ENCODE data around the gene LYG2. TPM values are rescaled to one million over a fixed set of nuclear protein-coding genes. Genes with fewer than 3 reads are reported as not detected.
"Not testable (repeated sequence)": the region's sequence is repeated elsewhere in the genome, so short reads cannot be mapped to it uniquely, and the experiment has no call there.

LYG2 gene
- polyA plus RNA-seq, 1 donor (not counting 4 experiments of a cell fraction or from before 2014, with no cell fraction given) = 0.14 TPM

- Histone ChIP-seq H3K79me2 (ENCODE audit: control insufficient read depth, insufficient read depth, low read length) (no peaks in the 10 kb centered on the region), H3K27me3 (ENCODE audit: control insufficient read depth, extremely low read depth, insufficient read depth, low read length) (no peaks in the 10 kb centered on the region), H3K4me3 (ENCODE audit: control insufficient read depth in 2 of 3, extremely low read depth in 1 of 3, insufficient read depth in 2 of 3, low read depth in 1 of 3, low read length in 3 of 3) (no peak overlapping the region), H3K9me3 (ENCODE audit: control insufficient read depth, low read depth, low read length) (no peaks in the 10 kb centered on the region), H2AFZ (ENCODE audit: control insufficient read depth, low read length) (no peak overlapping the region), H3K27ac (ENCODE audit: control insufficient read depth, insufficient read depth, low read length) (no peak overlapping the region), H3K9ac (ENCODE audit: control insufficient read depth, extremely low read depth, insufficient read depth, low read length) (no peak overlapping the region), H3K4me2 (ENCODE audit: control insufficient read depth, extremely low read depth, insufficient read depth, low read depth, low read length) (no peak overlapping the region), H3K36me3 (ENCODE audit: control insufficient read depth in 2 of 2, extremely low read depth in 1 of 2, insufficient read depth in 2 of 2, low read length in 2 of 2) (peaks cover 5% of the 10 kb centered on the region in 2 experiments), H3K9me1 (ENCODE audit: control insufficient read depth, extremely low read depth, insufficient read depth, low read length) (no peaks in the 10 kb centered on the region), H4K20me1 (ENCODE audit: control insufficient read depth, extremely low read depth, insufficient read depth, low read length) (no peaks in the 10 kb centered on the region), H3K4me1 (ENCODE audit: control insufficient read depth, extremely low read depth, insufficient read depth, low read length) (no peaks in the 10 kb centered on the region)
- FAIRE-seq (no peak), DNase-seq (ENCODE audit: low read depth, low spot score) (no peak)
- dilution Hi-C loops (cut with MboI; ENCODE audit: extremely low pct_ligation_motif_present, low sequenced_read_pairs) = no loop called here
- TF ChIP-seq CTCF (optimal IDR thresholded peaks at IDR 0.05 in 1 of 3, IDR thresholded peaks at IDR 0.05 in 1 of 3, conservative IDR thresholded peaks at IDR 0.05 in 1 of 3; ENCODE audit: extremely low read depth in 1 of 3, insufficient read depth in 2 of 3, low read length in 3 of 3) (no peak), EZH2 (IDR thresholded peaks at IDR 0.05; ENCODE audit: low read length) (no peak)
These were observed 55.2 kb downstream of the LYG2 start for GRCh38 chr2:99200076-99200800.

GRCh38 chr2:99198103-99198841 lies 57.2 kb downstream of the LYG2 start:
- no peak for DNase-seq (ENCODE audit: low read depth, low spot score)
- Histone ChIP-seq H3K9me1 (ENCODE audit: control insufficient read depth, extremely low read depth, insufficient read depth, low read length) (no peaks in the 10 kb centered on the region), H3K36me3 (ENCODE audit: control insufficient read depth in 2 of 2, extremely low read depth in 1 of 2, insufficient read depth in 2 of 2, low read length in 2 of 2) (peaks cover 5 to 6% of the 10 kb centered on the region in 2 experiments), H3K27ac (ENCODE audit: control insufficient read depth, insufficient read depth, low read length) (no peak overlapping the region), H3K9me3 (ENCODE audit: control insufficient read depth, low read depth, low read length) (no peaks in the 10 kb centered on the region), H4K20me1 (ENCODE audit: control insufficient read depth, extremely low read depth, insufficient read depth, low read length) (no peaks in the 10 kb centered on the region), H3K4me1 (ENCODE audit: control insufficient read depth, extremely low read depth, insufficient read depth, low read length) (no peaks in the 10 kb centered on the region), H3K4me3 (ENCODE audit: control insufficient read depth in 2 of 3, extremely low read depth in 1 of 3, insufficient read depth in 2 of 3, low read depth in 1 of 3, low read length in 3 of 3) (no peak overlapping the region), H3K9ac (ENCODE audit: control insufficient read depth, extremely low read depth, insufficient read depth, low read length) (no peak overlapping the region), H3K27me3 (ENCODE audit: control insufficient read depth, extremely low read depth, insufficient read depth, low read length) (no peaks in the 10 kb centered on the region), H3K4me2 (ENCODE audit: control insufficient read depth, extremely low read depth, insufficient read depth, low read depth, low read length) (no peak overlapping the region), H3K79me2 (ENCODE audit: control insufficient read depth, insufficient read depth, low read length) (no peaks in the 10 kb centered on the region), H2AFZ (ENCODE audit: control insufficient read depth, low read length) (no peak overlapping the region)
- no peak for TF ChIP-seq EZH2 (IDR thresholded peaks at IDR 0.05; ENCODE audit: low read length)
- no peak for TF ChIP-seq CTCF (optimal IDR thresholded peaks at IDR 0.05 in 1 of 3, IDR thresholded peaks at IDR 0.05 in 1 of 3, conservative IDR thresholded peaks at IDR 0.05 in 1 of 3; ENCODE audit: extremely low read depth in 1 of 3, insufficient read depth in 2 of 3, low read length in 3 of 3)
- dilution Hi-C loops (cut with MboI; ENCODE audit: extremely low pct_ligation_motif_present, low sequenced_read_pairs) = no loop called here
- no peak for FAIRE-seq

GRCh38 chr2:99192364-99192763 lies 63.1 kb downstream of the LYG2 start:
- FAIRE-seq; H3K27me3 ChIP-seq (ENCODE audit: control insufficient read depth, extremely low read depth, insufficient read depth, low read length); H3K4me1 ChIP-seq (ENCODE audit: control insufficient read depth, extremely low read depth, insufficient read depth, low read length); H3K36me3 ChIP-seq (ENCODE audit: control insufficient read depth in 2 of 2, extremely low read depth in 1 of 2, insufficient read depth in 2 of 2, low read length in 2 of 2); H3K9me1 ChIP-seq (ENCODE audit: control insufficient read depth, extremely low read depth, insufficient read depth, low read length); dilution Hi-C loops (cut with MboI; ENCODE audit: extremely low pct_ligation_motif_present, low sequenced_read_pairs); H2AFZ ChIP-seq (ENCODE audit: control insufficient read depth, low read length); H3K27ac ChIP-seq (ENCODE audit: control insufficient read depth, insufficient read depth, low read length); H3K9me3 ChIP-seq (ENCODE audit: control insufficient read depth, low read depth, low read length); H3K4me2 ChIP-seq (ENCODE audit: control insufficient read depth, extremely low read depth, insufficient read depth, low read depth, low read length); H4K20me1 ChIP-seq (ENCODE audit: control insufficient read depth, extremely low read depth, insufficient read depth, low read length); DNase-seq (ENCODE audit: low read depth, low spot score); H3K4me3 ChIP-seq (ENCODE audit: control insufficient read depth in 2 of 3, extremely low read depth in 1 of 3, insufficient read depth in 2 of 3, low read depth in 1 of 3, low read length in 3 of 3); H3K9ac ChIP-seq (ENCODE audit: control insufficient read depth, extremely low read depth, insufficient read depth, low read length): not testable (repeated sequence)
- H3K79me2 ChIP-seq (ENCODE audit: control insufficient read depth, insufficient read depth, low read length) = peaks cover 28% of the 10 kb centered on the region

All from keratinocyte (primary cell).